Inflammatory macrophage treated with lipopolysaccharide for 1 hour (primary cell): ENCODE data around the gene SBF2.
"Not testable (repeated sequence)": the region's sequence is repeated elsewhere in the genome, so short reads cannot be mapped to it uniquely, and the experiment has no call there.

ENCODE experiments used
- DNase-seq, 2 donors: peaks; one replicate each; pipeline ENCODE4 v3.0.0-alpha.2; 2020 to 2022

Gene SBF2

DNA sequence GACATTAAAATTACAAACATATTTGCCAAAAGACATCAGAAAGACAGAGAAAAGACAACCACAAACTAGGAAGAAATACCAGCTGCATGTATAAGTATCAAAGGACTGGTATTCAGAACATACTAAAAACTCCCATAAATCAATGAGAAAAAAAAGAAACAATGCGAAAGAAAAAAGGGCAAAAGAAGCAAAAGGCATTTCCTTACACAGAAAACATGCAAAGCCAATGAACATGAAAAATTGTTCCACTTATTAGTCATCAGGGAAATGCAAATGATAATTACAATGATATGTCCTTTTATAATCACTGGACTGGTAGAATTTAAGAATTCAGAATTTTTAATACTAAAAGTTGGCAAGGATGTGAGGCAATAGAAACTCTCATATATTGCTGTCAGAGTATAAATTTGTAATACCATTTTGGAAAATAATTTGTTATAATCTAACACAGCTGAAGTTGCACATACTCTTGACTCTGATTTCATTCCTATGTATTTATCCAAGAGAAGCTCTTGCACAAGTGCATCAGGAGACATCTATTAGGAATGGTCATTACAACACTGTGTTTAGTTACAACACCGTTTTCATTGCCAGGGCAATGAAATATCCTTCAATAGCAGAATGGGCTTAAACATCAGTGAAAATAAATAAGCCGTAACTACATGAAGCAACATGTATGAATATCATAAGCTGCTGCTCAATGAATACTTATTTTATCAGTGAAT is 350.5 kb downstream of the SBF2 start:
- DNase-seq = peak in 1 of 2 donors; percentile 26

DNA sequence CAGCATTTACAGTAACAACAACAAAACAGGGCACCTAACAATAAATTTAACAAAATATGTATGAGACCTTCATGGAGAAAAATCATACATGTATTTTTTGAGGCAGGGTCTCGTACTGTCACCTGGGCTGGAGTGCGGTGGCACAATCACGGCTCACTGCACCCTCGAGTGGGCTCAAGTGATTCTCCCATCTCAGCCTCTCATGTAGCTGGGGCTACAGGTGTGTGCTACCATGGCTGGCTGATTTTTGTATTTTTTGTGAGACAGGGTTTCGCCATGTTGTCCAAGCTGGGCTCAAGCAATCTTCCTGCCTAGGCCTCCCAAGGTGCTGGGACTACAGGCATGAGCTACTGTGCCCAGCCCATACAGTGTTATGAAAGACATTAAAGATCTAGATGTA is 352.0 kb downstream of the SBF2 start:
- DNase-seq = no peak

DNA sequence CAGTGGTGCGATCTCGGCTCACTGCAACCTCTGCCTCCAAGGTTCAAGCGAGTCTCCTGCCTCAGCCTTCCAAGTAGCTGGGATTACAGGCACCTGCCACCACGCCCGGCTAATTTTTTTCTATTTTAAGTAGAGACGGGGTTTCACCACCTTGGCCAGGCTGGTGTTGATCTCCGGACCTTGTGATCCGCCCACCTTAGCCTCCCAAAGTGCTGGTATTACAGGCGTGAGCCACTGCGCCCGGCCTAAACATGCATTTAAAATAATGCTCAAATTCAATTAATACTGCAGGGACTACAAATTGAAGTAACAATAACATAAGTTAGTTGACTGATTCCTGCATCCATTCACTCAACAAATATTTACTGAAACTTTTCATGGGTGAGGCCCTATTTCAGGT is 354.9 kb downstream of the SBF2 start:
- not testable (repeated sequence) for DNase-seq

DNA sequence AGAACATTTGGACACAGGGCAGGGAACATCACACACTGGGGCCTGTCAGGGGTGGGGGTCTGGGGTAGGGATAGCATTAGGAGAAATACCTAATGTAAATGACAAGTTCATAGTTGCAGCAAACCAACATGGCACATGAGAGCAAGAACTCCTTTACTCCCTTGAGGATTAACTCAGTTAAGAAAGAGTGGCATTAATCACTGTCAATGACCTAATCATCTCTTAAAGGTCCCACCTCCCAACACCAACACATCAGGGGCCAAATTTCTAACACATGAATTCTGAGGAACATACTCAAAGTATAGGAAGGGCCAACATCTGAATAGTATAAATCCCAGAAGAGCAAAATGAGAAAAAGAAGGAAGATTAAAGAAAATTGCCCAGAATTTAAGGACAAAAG is 357.3 kb downstream of the SBF2 start:
- no peak for DNase-seq

DNA sequence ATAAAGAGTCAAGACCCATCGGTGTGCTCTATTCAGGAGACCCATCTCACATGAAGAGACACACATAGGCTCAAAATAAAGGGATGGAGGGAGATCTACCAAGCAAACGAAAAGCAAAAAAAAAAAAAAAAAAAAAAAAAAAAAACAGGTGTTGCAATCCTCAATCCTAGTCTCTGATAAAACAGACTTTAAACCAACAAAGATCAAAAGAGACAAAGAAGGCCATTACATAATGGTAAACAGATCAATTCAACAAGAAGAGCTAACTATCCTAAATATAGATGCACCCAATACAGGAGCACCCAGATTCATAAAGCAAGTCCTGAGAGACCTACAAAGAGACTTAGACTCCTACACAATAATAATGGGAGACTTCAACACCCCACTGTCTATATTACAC is 361.2 kb downstream of the SBF2 start:
- not testable (repeated sequence) for DNase-seq

DNA sequence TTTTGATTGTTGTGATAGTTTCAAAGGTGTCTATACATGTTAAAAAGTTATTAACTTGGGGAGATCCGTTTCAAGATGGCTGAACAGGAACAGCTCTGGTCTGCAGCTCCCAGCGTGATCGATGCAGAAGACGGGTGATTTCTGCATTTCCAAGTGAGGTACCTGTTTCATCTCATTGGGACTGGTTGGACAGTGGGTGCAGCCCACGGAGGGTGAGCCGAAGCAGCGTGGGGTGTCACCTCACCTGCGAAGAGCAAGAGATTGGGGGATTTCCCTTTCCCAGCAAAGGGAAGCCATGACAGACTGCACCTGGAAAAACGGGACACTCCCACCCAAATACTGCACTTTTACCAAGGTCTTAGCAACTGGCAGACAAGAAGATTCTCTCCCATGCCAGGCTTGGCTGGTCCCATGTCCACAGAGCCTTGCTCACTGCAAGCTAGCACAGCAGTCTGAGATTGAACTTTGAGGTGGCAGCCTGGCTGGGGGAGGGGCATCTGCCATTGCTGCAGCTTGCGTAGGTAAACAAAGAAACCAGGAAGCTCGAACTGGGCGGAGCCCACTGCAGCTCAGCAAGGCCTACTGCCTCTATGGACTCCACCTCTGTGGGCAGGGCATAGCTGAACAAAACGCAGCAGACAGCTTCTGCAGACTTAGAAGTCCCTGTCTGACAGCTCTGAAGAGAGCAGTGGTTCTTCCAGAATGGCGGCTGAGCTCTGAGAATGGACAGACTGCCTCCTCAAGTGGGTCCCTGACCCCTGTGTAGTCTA is 363.3 kb downstream of the SBF2 start:
- DNase-seq = not testable (repeated sequence)

DNA sequence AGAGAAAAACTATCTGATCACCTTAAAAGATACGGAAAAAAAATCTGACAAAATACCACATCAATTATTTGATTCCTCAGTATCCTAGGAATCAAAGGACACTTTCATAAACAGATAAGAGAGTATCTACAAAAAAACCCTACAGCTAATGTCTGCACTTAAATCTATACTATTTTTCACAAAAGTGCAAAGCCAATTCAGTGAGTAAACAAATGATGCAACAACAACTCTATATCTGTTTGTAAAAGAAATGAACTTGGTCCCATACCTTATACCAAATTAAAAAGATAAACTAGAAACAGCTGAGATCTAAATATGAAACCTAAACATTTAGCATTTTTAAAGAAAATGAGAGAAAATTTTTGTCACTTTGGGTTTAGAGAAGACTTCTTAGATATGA is 366.3 kb downstream of the SBF2 start:
- no peak for DNase-seq

DNA sequence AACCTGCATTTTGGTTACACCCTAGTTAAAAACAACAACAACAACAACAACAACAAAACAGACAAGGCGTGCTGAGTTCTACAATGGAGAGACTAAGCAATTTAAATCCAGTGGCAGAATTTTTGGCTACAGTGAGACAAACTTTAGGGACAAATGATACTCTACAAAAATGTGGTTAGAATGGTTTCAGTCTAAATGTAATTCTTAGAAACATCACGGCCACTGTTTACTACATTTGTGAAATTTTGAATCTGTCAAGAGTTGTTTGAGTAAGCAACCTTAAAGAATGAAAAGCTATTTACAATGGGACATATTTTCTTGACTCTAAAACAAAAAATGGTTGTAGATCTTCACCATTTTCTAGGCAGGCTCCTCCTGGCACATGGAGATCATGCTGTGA is 370.7 kb downstream of the SBF2 start:
- DNase-seq = no peak

DNA sequence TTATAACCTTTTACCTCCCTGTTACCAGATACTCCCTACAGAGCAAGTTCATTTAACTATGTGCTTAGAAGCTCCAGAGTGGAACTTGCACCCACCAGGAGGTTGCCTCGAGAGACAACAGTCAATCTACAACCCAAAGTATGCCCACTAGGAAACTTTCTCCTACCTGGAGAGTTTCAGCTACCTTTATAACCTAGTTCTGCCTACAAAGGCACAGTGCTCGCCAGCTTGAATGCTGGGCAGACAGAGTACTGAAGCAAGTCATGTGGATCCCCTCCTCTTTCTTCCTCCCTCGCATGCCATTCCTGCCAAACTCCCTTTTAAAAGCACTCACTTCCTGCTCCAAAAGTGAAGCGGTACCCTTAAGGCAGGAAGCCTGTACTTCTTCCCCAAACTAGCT is 371.2 kb downstream of the SBF2 start:
- DNase-seq = no peak

DNA sequence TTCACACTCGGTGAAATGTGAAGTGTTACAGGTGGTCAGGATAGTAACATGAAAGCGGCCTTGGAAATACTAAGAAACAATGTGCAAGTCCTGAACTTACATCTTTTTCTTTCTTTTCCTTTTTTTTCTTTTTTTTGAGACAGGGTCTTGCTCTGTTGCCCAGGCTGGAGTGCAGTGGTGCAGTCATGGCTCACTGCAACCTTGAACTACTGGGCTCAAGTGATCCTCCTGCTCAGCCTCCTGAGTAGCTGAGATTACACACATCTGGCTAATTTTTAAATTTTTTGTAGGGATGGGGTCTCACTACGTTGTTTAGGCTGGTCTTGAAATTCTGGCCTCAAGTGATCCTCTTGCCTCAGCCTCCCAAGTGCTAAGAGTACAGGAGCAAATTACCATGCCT is 377.5 kb downstream of the SBF2 start:
- DNase-seq = no peak

DNA sequence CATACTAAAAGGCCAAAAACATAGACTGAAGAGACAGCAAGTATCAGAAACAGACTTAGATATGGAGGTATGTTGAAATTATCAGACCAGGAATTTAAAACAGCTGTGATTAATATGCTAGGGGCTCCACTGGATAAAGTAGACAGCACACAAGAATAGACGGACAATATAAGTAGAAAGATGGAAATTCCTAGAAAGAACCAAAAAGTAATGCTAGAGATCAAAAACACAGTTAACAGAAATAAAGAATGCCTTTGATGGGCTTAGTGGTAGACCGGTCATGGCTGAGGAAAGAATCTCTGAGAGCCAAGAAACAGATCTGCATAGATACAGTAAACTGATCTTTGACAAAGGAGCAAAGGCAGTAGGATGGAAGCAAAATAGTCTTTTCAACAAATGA is 380.0 kb downstream of the SBF2 start:
- DNase-seq = no peak

DNA sequence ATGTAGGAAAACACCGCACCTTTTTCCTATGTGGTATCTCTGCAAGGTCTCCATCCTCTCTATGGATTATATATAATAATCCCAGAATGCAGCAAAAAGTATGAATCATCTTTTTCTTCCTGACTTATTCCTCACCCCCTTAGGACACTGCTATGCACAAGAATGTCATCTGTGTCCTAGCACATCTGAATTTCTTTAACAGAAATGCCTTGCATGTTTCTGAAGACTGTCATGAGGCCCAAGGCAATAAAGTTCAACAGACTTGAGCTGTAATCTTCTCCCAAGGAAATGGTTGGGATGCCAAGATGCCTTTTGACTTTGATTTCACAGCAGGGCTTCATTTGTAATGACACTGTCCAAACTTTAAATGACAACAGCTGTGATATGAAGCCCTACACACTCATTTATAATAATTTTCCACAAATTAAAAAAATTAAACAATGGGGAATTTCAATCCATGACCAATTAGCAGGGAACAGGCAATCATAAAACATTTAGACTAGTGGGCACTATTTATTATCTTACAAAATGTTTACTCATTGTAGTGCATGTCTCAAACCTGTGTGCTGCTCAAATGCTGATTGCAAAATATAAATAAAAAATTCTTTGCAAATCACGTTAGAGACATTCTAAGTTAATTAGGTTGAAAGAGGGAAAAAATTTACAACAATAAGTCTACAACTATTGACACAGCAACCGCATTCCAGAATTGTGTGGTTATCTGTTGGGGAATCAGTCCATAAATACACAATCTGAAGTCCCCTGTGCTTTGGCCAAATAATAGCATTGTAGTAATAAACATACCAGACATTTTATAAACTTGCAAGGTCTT is 387.8 kb downstream of the SBF2 start:
- no peak for DNase-seq

DNA sequence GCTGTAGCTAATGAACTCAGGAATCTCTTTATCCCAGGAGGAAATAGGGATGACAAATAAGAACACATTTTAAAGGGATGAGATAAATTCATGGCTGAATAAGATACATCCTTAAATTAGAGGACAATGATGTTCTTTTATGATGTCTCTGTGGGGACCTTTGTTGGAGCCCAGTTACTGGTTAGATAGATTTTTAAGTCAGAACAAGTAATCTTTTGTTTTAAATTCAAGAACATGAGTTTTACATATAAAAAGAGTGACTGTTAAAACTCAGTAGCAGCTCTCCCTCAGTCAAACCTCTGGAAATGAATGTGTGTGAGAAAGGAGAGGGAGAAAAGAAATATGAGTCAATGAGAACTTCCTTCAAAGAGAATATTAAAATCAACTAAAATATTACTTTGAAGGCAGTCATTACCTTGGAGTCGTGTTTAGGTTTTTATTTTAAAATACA is 388.5 kb downstream of the SBF2 start:
- no peak for DNase-seq

DNA sequence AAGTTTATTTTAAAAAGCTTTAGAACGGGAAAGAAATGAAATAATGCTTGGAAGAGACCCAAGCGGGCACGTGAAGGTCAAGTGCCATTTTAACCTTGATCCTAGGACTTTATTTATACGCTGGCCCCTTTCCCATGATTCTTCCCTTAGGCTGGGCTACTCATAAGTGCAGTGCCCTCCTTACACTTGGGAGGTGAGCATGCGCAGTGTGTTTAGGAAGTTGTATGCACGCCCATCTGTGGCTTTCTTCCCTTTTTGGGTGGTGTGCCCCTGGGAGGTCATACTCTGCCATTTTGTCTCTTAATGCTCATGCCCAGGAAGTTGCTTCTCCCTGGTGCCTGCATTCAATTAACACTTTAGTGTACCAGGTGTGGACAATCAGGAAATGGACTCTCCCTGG is 390.4 kb downstream of the SBF2 start:
- no peak for DNase-seq

DNA sequence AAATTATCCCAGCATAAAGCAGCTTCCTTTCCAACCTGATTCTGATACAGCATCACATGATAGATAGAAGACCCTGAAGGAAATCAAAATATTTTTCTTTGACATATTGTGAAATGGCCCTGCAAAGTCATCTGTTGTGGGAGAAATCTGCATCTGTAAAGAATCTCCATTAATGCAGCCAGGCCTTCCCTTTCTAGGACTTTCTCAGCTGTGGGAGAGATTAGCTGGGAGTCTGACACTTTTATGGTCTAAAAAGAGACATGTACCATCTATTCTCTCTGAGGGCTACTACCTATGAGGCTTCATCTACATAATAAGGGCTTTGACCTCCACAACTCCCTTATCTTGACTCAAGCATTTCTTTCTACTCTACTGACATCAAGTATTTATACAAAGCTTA is 392.1 kb downstream of the SBF2 start:
- no peak for DNase-seq

DNA sequence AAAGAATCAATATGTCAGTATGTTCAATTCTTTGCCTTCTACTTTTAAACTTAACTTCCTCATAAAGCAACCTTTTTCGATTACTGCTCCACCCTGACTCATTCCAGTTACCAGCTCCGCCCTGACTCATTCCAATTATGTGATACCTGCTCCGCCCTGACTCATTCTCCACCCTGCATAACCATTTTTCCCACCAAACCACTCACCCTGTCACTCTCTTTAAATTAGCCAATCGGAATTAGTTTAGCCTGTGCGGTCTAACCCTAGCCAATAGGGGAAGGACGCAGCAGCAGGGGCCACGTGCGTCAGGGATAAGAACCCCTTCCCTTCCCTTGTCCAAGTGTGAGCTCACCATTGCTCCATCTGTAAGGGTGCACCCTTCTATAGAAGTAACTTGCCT is 393.8 kb downstream of the SBF2 start:
- DNase-seq = peak; percentile 40

DNA sequence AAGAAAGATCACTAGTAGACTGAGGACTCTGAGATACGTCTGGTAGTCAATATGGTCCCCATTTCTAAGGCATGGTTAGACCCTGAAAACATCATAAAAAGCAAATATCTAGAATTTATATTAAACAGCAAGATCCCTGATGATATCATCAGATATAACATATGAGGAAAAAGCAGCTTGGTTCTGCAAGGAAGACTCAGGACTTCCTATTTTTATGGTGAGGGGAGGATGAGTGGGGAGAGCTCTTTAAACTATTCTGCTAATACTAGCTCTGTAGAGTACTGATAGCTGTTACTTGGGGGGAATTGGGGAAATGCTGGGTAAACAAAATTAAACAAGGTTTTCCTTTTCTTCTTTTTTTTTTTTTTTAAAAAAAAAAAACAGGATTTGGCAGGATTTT is 394.3 kb downstream of the SBF2 start:
- peak; percentile 14 to 15 for DNase-seq

DNA sequence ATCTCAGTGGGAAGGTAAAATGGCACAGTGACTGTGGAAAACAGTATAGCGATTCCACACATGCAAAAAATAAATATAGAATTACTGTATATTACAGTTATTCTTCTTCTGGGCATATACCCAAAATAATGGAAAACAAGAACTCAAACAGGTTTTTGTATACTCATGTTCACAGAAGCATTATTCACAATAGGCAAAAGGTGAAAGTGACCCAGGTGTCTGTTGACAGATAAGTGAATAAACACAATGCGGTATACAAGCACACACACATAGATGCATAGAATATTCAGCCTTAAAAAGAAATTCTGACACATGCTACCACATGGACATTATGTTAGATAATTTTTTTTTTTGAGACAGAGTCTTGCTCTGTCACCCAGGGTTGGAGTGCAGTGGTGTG is 397.1 kb downstream of the SBF2 start:
- DNase-seq = no peak

DNA sequence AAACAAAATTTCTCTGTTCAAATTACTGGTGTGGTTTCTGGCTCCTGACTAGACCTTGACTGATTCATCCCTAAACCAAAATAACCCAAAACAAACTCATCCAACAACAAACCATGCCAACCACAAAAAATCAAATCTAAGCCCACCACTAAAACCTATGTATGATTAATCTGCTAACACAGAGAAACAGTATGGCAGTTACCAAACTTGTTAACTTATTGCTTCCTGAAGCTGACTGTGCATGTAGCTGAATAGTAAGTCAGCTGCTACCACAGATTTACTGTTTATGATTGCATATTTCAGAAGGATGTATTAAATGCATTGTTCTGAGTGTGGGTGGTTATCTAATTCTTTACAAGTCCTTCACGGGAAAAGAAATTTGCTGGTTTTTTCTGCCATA is 399.0 kb downstream of the SBF2 start:
- no peak for DNase-seq

DNA sequence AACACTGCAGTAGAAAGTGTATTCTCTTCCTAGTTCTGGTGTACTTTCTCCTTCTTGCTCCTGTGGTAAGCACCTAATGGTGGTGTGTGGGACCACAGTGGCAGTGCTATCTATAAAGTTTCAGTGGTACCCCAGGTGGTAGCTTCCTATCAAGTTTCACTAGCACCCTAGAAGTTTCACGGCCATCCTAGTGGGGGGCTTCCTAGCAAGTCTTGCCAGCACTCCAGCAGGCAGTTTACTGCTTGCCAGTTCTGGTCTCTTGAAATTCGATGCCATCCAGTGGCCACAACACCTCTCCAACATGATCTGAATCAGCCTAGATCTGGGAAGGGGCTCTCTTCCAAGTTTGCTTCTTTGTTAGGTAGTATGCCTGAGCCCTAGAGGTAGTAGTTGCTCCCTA is 400.5 kb downstream of the SBF2 start:
- DNase-seq = no peak

DNA sequence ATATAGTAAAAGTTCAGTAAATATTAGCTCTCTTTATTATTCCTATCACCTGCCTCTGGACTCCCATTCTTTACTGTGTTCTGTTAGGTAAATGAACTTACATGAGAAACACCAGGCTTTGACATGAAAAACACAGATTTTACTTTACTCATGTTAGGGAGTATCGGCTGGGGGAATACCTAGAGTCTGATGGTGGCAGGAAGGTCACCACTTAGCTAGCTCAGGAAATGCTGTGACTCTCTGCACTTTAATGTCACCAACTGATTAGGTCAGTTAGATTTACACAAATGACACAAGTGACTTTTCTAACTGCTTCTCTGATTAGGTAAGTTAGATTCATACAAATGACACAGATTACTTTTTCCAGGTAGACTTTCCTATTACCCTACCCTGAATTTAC is 405.1 kb downstream of the SBF2 start:
- DNase-seq = no peak

DNA sequence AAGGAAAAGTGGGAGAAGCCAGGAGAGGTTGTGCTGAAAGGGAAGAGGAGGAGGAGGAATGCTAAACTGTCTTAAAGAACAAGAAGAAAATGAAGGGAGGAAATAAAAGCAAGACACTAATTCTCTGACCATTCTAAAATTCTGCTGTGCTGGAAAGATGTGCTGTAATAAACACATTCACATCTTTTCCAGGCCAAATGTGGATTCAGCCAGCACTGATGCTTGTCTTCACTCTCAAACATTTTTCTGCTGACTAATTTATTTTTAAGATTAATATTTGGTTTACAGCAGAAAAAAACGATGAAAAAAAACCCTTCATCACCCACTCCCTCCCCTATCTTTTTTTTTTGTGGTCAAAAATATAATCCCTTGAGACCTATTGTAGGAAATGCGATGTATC is 406.5 kb downstream of the SBF2 start:
- DNase-seq = no peak

DNA sequence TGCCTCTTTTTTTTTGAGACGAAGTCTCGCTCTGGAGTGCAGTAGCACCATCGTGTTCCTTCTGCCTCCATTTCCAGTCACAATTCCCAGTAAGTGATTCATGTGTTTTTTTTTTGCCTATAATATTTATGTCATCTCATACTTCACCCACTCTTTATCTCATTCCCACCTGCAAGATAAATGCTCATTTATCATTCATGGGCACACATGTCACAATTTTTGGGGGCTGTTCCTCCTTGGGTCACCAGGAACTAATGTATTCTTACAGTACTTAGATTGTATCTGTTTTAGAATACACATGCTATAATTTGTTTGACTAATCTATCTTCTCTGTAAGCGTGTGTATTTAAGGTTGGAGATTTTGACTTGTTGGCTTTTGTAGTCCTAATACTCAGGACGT is 407.4 kb downstream of the SBF2 start:
- no peak for DNase-seq

DNA sequence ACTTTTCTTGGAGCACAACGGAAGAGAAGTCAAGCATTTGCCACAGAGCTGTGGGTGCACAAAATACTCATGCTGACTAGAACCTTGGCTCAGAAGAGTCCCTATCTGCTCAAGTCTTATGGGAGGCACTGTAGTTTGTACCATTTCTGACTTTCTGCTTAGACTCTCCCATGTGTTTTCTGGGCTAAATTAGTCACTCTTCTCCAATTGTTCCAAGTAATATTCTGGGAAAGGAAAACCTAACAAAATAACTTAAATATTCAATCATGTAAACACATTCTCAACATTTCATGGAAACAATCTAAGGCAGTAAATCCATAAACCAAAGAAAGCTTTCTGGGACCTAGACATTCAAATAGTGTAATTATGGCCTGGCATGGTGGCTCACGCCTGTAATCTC is 409.4 kb downstream of the SBF2 start:
- no peak for DNase-seq
